Smooth muscle cell (in vitro differentiated cells): ENCODE data around the gene TNP2. TPM values are rescaled to one million over a fixed set of nuclear protein-coding genes. Genes with fewer than 3 reads are reported as not detected.

Source experiments
- DNase-seq: peaks from one replicate; lab custom pipeline; 2025; ENCODE audit not compliant: unreplicated experiment; lab: John Stamatoyannopoulos, UW
- H2AFZ ChIP-seq: fragments of 200-600 bp; sonication (generic); 2 replicates; pipeline ENCODE4 v1.6.0; 2016; ENCODE audit warnings: antibody characterized with exemption, low read depth, mild to moderate bottlenecking
- H3F3A ChIP-seq: fragments of 200-600 bp; sonication (generic); 2 replicates; pipeline ENCODE4 v1.6.0; 2017; ENCODE audit warnings: antibody characterized with exemption, low read depth
- H3K27ac ChIP-seq: fragments of 200-600 bp; sonication (generic); 2 replicates; pipeline ENCODE4 v1.5.1; 2016; ENCODE audit warnings: low read depth, mild to moderate bottlenecking
- H3K27me3 ChIP-seq: fragments of 200-600 bp; sonication (generic); 2 replicates; pipeline ENCODE4 v1.6.1; 2016; ENCODE audit warnings: low read depth, mild to moderate bottlenecking
- H3K36me3 ChIP-seq: fragments of 200-600 bp; sonication (generic); 2 replicates; pipeline ENCODE4 v1.5.1; 2016; ENCODE audit warnings: low read depth
- H3K4me1 ChIP-seq: fragments of 200-600 bp; sonication (generic); 2 replicates; pipeline ENCODE4 v1.5.1; 2016; ENCODE audit warnings: low read depth
- H3K4me2 ChIP-seq: fragments of 200-600 bp; sonication (generic); 2 replicates; pipeline ENCODE4 v1.6.0; 2016; ENCODE audit warnings: mild to moderate bottlenecking
- H3K4me3 ChIP-seq: fragments of 200-600 bp; sonication (generic); 2 replicates; pipeline ENCODE4 v1.5.1; 2016; ENCODE audit warnings: mild to moderate bottlenecking
- H3K79me2 ChIP-seq: fragments of 200-600 bp; sonication (generic); 2 replicates; pipeline ENCODE4 v1.6.0; 2016; ENCODE audit warnings: low read depth, mild to moderate bottlenecking
- H3K9ac ChIP-seq: fragments of 200-600 bp; sonication (generic); 2 replicates; pipeline ENCODE4 v1.6.0; 2016; ENCODE audit warnings: low read depth
- H3K9me3 ChIP-seq: fragments of 200-600 bp; sonication (generic); replicated peaks from 2 replicates; pipeline ENCODE4 v1.5.1; 2016; ENCODE audit warnings: low read depth
- H4K20me1 ChIP-seq: fragments of 200-600 bp; sonication (generic); 2 replicates; pipeline ENCODE4 v1.6.0; 2016; ENCODE audit warnings: low read depth
- WGBS: methylation state at CpG from one replicate; pipeline ENCODE4 v1.1.7; 2016; ENCODE audit warnings: low lambda C conversion rate; 5-methylcytosine and 5-hydroxymethylcytosine counted together
- polyA plus RNA-seq: library from polyadenylated mRNA; unstranded; fragments of >200 nt; fragmentation: Nextera tagmentation; extraction: Ambion mirVana; gene quantifications from 2 replicates; pipeline ENCODE4 v1.2.1, GENCODE V29; 2016
- total RNA-seq: library from RNA; depleted of rRNA; stranded (reverse); fragments of >200 nt; gene quantifications from 2 replicates; pipeline ENCODE4 v1.2.3, GENCODE V29; 2014
- TF ChIP-seq, protein P1 (sequence below): fragments of 200-600 bp; sonication (generic); IDR thresholded peaks from 2 replicates; pipeline ENCODE4 v1.5.1; 2017; ENCODE audit warnings: borderline replicate concordance, mild to moderate bottlenecking, antibody characterized with exemption; ENCODE audit not compliant: insufficient read depth, poor library complexity, severe bottlenecking

The TNP2 gene
- total and polyA plus RNA-seq, 2 experiments from 2014 or later, result not detected

DNA sequence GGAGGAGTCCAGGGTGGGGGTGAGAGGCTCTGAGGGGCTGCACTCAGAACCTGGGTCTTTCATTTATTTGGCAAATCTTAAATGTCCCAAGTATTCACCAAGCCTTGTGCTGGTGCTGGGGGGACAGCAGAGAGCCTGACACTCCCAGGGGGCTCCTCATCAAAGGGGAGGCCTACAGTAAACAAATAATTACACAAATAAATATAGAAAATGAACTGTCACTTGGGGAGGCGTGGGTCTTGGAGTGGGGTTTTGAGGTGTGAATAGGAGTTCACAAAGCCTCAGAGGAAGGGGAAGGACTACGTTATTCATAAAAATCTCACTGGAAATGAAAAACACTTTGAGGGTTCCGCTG lies 27.2 kb upstream of the TNP2 start:
- Histone ChIP-seq H3K36me3 (no peaks in the 10 kb centered on the region), H3K4me2 (peak overlapping the region; percentile 67), H3F3A (no peaks in the 10 kb centered on the region), H3K79me2 (no peaks in the 10 kb centered on the region), H3K9ac (no peak overlapping the region), H3K4me1 (peaks cover 4% of the 10 kb centered on the region), H3K4me3 (no peak overlapping the region), H3K27me3 (no peaks in the 10 kb centered on the region), H3K9me3 (no peaks in the 10 kb centered on the region), H4K20me1 (no peaks in the 10 kb centered on the region), H3K27ac (no peak overlapping the region), H2AFZ (peak overlapping the region; percentile 2)
- no peak for DNase-seq
- TF ChIP-seq, protein P1, sequence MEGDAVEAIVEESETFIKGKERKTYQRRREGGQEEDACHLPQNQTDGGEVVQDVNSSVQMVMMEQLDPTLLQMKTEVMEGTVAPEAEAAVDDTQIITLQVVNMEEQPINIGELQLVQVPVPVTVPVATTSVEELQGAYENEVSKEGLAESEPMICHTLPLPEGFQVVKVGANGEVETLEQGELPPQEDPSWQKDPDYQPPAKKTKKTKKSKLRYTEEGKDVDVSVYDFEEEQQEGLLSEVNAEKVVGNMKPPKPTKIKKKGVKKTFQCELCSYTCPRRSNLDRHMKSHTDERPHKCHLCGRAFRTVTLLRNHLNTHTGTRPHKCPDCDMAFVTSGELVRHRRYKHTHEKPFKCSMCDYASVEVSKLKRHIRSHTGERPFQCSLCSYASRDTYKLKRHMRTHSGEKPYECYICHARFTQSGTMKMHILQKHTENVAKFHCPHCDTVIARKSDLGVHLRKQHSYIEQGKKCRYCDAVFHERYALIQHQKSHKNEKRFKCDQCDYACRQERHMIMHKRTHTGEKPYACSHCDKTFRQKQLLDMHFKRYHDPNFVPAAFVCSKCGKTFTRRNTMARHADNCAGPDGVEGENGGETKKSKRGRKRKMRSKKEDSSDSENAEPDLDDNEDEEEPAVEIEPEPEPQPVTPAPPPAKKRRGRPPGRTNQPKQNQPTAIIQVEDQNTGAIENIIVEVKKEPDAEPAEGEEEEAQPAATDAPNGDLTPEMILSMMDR, result no peak
- WGBS, result 42% methylated on average over 3 of the region's 3 CpGs

GRCh38 chr16:11295672-11296071 lies 26.5 kb upstream of the TNP2 start:
- Histone ChIP-seq H3K36me3 (no peaks in the 10 kb centered on the region), H3K27me3 (no peaks in the 10 kb centered on the region), H3K9me3 (no peaks in the 10 kb centered on the region), H3F3A (no peaks in the 10 kb centered on the region), H3K9ac (no peak overlapping the region), H2AFZ (no peak overlapping the region), H3K4me3 (no peak overlapping the region), H3K4me1 (peaks cover 11% of the 10 kb centered on the region), H3K27ac (no peak overlapping the region), H4K20me1 (no peaks in the 10 kb centered on the region), H3K4me2 (no peak overlapping the region), H3K79me2 (no peaks in the 10 kb centered on the region)
- TF ChIP-seq, protein P1, result no peak
- 93% methylated on average over 4 of the region's 4 CpGs for WGBS
- no peak for DNase-seq

DNA sequence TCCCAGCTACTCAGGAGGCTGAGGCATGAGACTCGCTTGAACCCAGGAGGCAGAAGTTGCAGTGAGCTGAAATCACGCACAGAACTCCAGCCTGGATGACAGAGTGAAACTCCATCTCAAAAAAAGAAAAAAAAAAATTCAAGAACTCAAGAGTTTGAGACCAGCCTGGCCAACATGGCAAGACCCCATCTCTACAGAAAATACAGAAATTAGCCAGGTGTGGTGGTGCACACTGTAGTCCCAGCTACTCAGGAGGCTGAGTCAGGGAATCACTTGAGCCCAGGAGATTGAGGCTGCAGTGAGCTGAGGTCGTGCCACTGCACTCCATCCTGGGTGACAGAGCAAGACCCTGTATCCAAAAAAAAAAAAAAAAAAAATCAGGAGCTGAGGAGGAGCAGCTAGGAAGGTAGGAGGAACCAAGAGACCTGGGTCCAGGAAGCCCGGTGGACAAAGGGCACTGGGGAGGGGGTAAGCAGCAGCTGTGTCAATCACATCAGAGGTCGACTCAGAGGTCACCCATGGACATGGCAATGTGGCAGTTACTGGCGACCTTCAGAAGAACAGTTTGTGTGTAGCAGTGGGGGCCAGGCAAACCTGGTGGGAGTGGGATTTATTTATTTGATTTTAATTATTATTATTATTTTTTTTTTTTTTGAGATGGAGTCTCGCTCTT lies 23.1 kb upstream of the TNP2 start:
- H3K4me2 ChIP-seq, result no peak overlapping the region
- peaks cover 11% of the 10 kb centered on the region for H3K4me1 ChIP-seq
- no peak overlapping the region for H3K9ac ChIP-seq
- H3K9me3 ChIP-seq, result no peaks in the 10 kb centered on the region
- H2AFZ ChIP-seq, result no peak overlapping the region
- H3K36me3 ChIP-seq, result no peaks in the 10 kb centered on the region
- H4K20me1 ChIP-seq, result no peaks in the 10 kb centered on the region
- H3K27me3 ChIP-seq, result no peaks in the 10 kb centered on the region
- H3K27ac ChIP-seq, result no peak overlapping the region
- no peak overlapping the region for H3K4me3 ChIP-seq
- TF ChIP-seq, protein P1, result no peak
- no peaks in the 10 kb centered on the region for H3F3A ChIP-seq
- no peaks in the 10 kb centered on the region for H3K79me2 ChIP-seq
- 93% methylated on average over 7 of the region's 7 CpGs for WGBS
- no peak for DNase-seq

DNA sequence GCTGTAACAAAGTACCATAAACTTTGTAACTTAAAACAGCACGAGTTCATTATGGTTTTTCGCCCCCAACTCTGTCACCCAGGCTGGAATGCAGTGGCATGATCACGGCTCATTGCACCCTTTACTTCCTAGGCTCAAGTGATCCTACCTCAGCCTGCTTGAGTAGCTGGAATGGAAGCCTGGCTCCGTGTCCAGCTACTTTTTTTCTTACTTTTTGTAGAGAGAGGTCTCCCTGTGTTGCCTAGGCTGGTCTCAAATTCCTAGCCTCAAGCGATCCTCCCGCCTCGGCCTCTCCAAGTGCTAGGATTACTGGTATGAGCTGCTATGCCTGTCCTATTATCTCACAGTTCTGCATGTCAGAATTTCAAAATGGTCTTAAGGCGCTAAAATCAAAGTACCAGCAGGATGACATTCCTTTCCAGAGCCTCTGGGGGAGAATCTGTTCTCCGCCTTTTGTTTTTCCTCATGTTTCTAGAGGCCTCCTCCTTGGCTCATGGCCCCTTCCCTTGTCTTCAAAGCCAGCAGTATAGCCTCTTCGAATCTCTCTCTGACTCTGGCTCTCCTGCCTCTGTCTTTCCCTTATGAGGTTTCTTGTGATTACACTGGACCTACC lies 22.1 kb upstream of the TNP2 start:
- no peaks in the 10 kb centered on the region for H3K36me3 ChIP-seq
- no peak overlapping the region for H3K4me3 ChIP-seq
- no peaks in the 10 kb centered on the region for H3K9me3 ChIP-seq
- H3K27ac ChIP-seq, result no peak overlapping the region
- H3K4me2 ChIP-seq, result no peak overlapping the region
- no peaks in the 10 kb centered on the region for H3K27me3 ChIP-seq
- H3F3A ChIP-seq, result no peaks in the 10 kb centered on the region
- H2AFZ ChIP-seq, result no peak overlapping the region
- H3K79me2 ChIP-seq, result no peaks in the 10 kb centered on the region
- H3K4me1 ChIP-seq, result peaks cover 11% of the 10 kb centered on the region
- TF ChIP-seq, protein P1, result no peak
- 54% methylated on average over 10 of the region's 10 CpGs for WGBS
- no peak overlapping the region for H3K9ac ChIP-seq
- H4K20me1 ChIP-seq, result no peaks in the 10 kb centered on the region
- no peak for DNase-seq
